Measurements from ENCODE around the gene PIK3AP1. TPM values are rescaled to one million over a fixed set of nuclear protein-coding genes. Genes with fewer than 3 reads are reported as not detected.

PIK3AP1 gene
- total RNA-seq, 1 donor from 2014 or later = not detected

DNA sequence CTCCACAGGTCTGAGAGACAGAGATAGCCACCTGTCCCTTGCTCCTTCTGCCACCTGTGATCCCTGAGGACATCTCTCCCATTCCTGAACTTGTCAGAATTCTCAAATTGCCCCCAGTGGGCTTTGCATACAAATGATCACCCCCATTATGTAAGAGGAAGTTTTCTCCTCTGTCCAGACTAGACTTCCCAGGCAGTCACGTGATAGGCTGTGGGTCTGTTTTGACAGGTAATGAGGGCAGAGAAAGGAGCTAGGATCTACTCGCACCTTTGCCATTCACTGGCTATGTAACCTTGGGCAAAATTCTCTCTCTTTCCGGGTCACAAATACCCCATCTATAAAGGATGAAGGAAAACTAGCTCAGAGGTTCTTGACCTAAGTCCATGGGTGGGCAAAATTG lies 112.1 kb downstream of the PIK3AP1 start:
- DNase-seq = no peak

DNA sequence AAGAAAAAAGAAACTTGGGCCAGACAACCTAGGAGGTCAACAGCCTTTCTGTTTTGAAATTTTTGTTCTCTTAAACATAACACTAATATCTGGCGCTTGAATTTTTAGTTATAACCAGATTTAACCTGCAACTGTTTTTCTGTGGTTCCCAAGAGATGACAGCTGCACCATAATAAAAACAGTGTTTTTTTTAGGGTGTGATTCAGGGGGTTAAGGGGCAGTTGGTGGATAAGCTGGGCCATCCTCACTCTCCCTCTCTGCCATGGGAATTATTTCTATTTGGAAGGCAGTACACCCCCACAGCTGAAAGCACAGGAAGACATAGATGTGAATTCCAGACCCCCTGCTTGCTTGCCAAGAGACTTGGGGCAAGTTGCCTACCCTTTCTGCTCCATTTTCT lies 113.4 kb downstream of the PIK3AP1 start:
- DNase-seq = no peak

DNA sequence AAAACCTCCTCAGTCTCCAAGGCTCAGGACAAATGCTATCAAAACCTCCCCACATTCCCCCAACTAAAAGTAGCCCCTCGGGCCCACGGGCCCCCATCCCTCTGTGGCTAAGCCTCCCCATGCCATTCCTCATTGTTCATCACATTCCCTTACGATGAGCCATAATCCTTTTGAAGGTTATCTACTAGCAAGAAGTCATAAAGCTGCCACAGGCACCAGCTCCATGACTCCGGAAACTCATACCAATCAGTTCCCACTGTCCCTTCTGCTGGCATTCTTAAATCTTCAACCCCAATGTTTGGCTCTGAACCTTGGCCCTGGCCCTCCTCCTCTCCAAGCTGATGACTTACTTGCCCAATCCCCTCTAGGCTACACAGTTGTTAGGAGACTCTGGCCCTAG lies 114.1 kb downstream of the PIK3AP1 start:
- no peak for DNase-seq

DNA sequence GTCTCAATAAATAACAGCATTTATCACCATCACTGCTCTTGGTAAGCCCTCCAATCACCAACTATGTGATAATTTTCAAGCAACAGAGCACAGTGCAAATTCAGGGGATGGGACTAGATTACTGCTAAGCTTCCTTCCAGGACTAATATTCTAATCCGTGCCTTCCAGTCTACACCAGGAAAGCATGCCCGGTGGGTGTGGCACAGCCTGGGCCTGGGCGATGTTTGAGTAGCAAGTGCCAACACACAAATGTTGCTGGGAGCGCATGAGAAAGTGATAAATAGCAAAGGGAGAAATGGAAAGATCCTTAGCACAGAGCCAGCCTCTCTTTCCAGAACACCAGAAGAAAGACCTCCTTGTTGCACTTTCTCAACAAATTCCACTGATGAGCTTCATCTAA lies 120.0 kb downstream of the PIK3AP1 start:
- DNase-seq = no peak

DNA sequence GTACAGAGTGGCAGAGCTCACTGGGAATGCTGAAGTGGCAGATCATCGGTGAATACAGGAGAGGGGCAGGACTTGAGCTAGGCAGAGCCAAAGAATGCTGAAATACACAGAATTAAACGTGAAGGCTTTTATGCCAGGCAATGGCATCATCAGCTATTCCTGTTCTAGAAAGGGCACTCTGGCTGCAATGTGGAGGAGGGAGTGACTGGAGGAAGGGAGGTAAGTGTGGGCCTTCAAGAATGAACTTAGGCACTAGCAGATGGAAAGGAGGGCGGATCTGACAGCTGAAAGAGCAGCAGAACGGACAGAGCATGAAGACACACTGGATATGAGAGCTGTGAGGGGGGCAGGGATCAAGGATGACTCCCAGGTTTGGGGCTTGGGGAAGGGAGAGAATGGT lies 121.5 kb downstream of the PIK3AP1 start:
- no peak for DNase-seq

DNA sequence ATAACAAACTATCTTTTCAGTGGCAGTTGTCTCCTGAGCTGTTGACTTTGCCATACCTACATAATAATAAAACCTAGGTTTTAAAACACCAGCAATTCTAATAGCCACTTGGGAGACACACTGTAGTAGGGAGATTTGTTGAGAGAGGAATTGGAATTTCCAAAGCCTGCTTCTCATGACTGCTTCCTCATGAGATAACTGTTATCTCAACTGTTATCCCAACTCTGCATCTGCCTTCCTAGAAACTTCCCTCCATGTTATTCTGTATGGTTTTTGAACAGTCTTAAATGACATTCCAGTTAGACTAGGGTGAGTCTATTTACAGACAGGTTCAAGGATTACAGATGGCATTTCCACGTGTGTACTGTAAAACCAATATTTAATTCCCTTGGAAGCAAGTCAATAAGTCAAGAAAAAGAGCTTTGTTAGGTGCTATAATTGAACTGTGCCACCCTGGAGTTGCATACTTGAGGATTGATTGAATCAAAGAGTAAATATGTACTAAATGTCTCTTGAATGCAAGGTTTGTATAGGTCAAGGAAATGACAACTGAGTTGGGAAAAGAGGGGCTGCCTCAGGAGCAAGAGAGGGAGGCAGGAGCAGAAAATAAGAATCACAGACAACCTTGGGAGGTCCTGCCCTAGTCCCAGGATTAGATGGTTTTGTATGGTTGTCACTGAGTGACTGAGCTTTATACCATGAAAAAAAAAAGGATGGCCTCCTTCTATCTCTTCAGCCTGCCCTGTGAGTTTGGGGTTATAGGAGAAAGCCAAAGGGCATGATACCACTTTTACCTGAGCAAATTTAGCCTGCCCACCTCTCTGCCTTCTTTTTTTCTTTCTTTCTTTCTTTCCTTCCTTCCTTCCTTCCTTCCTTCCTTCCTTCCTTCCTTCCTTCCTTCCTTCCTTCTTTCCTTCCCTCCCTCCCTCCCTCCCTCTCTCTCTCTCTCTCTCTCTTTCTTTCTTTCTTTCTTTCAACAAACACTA lies 123.6 kb downstream of the PIK3AP1 start:
- no peak for DNase-seq

DNA sequence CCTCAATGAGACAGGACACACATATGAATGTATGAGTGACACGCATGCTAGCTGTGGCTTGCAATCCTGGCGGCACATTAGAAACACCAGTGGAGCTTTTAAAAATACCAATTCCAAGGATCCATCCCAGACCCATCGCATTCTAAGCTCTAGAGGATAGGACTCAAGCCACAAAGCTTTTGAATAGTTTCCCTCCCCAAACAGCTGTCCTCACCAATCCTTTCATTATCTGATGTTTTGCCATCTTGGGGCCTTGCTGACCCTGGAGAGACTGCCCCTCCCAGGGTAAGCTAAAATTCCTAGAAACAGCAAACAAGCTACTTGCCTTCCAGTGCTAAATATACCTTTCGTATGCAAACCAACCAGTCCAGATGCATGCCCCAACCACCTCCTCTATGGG lies 124.6 kb downstream of the PIK3AP1 start:
- no peak for DNase-seq

DNA sequence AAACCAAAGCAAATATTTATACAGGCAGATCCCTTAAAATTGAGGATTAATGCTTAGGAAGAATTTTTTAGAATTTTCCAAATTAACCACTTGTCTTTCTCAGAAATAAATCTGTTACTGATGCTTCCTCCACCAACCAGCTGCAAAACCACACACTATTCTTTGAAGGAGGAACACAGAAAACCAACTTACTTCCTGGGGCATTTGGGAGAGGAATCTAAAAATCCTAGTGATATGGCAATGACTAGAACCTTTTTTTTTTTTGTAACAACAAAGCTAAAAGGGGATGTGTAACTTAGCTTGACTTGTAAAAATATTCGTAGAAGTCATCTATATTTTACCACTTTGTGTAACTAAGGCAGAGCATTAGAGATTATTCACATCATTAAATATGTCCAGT lies 128.4 kb downstream of the PIK3AP1 start:
- DNase-seq = no peak

DNA sequence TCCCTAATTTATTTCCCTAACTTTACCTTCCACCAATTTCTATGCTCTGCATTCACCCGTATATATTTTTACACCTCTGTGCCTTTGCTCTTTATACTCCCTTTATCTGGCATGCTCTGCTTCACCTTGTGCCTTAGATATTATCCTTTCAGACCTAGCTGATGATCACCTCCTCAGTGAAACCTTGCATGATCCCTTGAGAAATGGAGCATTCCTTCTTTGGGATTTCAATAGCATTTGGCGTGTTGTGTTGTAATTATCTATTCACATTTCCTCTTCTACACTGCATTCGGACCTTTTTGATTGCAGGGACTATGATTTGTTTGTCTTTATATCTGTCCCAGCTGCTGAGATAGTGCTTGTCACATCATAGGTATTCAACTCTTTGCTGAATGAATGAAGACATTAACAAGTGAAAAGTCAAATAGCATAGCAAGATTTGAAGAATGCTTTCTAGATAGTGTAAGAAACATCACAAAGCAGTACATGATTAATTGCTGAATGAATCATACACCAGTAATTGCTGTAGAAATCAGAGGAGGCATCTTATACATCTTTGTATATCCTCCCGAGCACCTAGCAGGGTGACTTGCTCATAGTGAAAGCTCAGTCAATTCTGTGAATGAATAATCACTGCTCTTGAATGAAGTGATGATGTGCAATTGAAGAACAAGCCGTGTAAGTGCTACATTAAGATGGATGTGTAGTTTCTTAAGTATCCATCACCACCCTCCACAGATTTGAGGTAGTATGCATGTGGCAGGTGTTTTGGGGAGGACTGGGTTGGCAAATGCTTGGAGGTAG lies 131.5 kb downstream of the PIK3AP1 start:
- DNase-seq = no peak

DNA sequence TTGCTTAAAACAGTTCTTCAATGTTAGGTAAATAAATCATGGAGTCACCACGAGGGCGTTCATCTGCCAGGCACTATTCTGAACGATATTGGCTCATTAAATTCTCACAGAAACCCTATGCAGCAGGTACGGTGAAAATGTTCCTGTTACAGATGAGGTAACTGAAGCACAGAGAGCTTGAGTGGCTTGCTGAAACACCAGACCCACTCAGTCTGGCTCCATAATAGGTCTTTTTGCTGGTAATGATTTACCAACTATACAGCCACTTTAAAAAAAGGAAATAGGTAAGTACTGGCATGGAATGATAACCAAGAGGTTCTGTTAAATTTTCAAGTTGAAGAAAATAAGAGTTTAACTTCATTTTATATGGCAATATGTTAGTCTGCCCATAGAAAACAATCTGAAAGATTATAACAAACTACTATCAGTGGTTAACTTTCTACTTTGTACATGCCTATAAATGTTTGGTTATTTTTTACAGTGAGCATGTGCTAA lies 132.2 kb downstream of the PIK3AP1 start:
- DNase-seq = no peak

DNA sequence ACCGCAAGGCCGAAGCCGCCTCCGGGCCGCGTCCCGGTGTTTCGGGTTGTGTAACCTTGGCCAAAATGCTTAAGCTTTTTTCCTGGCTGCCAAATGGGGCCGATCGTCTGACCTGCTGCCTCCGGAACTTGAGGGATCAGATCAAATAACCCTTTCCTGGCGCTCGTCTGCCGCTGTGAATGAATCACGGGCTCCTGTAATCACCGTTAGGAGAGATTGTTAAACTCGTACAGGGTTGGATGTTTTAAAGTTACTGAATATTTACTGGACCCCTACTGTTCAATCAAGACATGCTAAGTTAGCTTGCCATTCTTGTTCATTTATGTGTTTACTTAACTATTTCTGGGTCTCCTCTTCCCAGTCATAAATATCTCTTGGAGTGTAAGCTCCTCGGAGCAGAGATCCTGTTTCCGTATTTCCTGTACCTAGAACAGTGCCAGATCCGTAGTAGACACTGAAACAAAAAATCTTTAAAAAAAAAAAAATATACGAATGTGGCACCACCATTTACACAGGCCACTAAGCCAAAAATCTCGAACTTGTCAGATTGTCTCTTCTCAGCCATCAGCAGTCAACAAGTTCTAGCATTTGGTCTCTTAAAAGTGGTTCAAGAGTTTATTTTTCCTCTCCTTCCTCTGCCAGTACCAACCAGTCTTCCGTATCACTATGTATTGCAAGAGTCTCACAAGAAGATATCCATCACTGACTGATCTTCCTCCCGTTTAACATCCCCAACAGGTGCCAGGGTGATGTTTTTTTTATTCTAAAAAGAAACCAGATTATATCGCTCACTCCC lies 132.9 kb downstream of the PIK3AP1 start:
- DNase-seq = peak; percentile 83

DNA sequence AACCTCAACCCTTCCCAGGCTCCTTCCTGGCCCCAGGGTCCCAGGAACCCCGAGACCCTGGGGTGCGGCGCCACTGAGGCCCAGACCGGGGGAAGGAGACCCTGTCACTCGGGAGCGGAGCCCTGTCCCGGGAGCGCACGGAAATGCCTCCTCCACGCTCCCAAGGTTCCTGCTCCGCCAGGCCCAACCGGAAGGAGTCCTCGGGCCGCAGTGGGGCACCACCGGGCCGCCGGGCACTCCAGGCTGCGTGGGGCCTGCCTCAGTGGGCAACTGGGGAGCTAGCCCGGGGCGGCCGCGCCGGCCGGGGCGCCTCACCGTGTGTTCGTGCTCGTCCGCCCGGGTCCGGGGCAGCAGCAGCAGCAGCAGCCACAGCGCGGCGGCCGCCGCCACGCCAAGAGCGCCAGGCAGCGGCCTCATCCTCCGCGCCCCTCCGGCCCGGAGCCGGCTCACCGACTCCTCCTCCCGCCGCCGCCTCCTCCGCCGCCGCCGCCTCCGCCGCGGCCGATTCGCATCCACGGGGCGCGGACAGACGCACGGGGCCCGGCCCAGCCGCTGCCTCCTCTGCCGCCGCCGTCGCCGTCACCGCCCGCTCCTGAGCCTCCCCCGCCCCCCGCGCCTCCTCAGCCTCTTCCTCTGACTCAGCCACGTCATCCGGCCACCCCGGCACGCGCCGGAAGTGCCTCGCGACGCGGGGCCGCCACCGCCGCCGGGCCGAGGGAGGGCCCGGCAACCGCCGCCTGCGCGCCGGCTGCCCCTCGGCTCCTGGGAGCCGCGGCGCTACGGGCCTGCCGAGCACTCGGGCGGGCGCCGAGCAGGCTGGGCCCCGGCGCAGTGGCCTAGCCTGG lies 133.7 kb downstream of the PIK3AP1 start, which contains the start of gene TM9SF3:
TSS of gene TM9SF3 (minus strand) at position 594 of the 845 bp plus-strand sequence. CDS start at position 417, 177 bp downstream.
- peak; percentile 92 for DNase-seq

DNA sequence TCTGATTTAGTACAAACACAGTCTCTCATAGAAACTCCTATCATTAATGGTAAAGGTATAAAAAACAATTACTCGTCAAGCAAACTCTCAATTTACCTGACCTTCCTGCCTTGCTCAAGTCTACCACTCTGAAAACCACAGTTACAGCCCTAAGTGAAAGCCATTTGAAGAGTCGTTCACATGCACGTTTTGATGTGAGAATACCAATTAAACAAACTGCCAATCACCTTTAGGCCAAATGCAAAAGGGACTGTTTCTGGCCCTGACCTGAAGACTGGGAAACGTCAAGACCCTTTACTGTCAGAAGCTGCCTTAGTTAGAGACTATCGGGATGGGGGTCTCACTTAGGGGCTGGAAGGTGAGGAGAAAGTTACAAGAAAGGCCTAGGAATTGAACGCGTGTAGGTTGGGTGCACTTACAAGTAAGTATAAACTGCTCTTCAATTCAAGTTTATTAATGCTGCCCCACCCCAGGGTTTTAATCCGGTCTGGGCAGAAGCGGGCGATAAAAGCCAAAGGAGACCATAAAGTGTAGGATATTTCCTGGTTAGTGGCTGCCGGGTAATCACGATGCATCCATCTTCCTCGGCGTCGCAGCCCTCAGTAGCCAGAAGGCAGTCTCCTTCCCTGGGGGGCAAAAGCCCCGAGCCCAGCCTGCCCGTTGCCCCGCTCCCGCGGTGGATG lies 134.4 kb downstream of the PIK3AP1 start:
- peak; percentile 23 for DNase-seq

DNA sequence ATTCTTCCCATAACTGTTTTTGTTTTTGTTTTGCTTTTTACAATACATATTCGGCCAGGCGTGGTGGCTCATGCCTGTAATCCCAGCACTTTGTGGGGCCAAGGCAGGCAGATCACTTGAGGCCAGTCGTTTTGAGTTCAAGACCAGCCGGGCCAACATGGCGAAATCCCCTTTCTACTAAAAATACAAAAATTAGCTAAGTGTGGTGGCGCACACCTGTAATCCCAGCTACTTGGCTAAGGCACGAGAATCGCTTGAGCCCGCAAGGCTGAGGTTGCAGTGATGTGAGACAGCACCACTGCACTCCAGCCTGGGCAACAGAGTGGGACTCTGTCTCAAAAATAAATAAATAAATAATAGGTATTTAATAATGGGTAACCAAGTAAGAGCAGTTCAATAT lies 135.8 kb downstream of the PIK3AP1 start:
- no peak for DNase-seq

DNA sequence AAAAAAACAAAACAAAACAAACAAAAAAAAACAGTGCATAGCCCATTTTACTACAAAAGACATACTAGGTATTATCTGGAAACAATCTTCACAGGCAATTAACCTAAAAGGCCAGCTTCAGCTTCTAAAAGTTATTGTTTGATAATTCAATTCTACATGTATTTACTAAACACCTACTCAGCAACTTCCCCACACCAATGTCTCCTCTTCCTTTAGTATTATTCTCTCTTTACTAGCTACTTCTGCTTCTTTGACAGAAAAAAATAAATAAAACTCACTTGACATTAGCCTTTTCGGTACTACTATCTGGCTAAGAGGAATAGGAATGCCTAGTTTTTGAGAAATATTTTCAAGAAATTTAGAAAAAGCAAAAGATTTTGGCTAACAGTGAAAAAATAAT lies 136.3 kb downstream of the PIK3AP1 start:
- DNase-seq = no peak

DNA sequence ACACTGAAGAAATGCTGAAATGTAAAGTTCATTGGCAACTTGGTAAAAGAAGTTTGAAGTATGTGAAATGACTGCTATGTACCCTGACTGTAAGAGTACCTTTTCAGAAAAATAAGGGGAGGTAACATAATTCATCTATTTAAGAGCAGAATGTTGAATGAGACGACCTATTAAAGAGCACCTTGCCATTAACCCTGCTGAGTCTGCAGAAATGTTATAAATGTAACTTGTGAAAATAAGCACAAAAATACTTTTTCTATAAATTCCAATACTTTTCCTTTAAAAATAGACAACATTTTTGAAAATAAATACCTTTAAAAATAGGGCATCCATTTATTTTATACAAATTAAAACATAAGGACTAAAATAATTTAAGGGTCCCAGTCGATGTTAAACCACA lies 141.2 kb downstream of the PIK3AP1 start:
- no peak for DNase-seq

DNA sequence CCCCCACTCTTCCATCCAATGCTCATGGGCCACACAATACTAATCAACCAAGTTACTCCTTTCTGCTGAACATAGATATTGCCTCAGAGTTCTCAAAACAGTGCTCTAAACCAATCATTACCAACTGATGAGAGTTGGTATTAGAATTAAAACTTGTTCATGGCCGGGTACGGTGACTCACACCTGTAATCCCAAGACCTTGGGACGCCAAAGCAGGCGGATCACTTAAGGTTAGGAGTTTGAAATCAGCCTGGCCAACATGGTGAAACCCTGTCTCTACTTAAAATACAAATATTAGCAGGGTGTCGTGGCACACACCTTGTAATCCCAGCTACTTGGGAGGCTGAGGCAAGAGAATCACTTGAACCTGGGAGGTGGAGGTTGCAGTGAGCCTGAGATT lies 141.7 kb downstream of the PIK3AP1 start:
- no peak for DNase-seq

DNA sequence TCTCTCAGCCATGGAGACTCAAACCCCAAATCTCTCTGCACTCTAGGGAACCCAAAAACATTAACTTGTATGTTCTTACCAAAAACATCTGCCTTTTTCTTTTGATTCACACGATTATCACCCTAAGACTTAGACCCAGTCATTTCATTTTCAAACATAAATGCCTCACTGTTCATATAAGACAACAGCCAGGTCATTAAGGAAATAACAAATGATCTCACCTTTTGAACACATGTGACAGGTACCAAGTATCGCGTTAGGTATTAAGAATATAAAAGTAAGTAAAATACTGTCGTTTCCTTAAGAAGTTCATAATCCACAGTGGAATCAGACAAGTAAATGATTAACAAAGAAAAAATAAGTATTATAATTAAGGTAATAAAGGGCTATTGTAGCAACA lies 142.3 kb downstream of the PIK3AP1 start:
- no peak for DNase-seq

DNA sequence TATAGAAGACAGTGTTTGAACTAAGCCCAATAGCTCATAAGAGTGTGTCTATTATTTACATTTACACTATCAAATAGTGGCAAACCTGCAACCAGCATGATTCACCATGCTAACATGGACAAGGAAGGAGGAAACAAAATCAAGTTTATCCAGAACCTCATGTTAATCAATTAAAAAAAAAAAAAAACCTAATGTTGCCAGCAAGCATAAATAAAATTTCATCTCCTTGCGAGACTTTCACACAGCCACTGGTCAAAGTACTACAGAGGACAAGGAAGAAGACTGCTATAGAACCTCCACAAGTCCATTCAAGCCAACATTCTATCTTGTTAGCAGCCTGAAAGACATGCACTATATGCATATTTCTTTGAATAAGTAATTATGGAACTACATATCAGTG lies 143.2 kb downstream of the PIK3AP1 start:
- no peak for DNase-seq

DNA sequence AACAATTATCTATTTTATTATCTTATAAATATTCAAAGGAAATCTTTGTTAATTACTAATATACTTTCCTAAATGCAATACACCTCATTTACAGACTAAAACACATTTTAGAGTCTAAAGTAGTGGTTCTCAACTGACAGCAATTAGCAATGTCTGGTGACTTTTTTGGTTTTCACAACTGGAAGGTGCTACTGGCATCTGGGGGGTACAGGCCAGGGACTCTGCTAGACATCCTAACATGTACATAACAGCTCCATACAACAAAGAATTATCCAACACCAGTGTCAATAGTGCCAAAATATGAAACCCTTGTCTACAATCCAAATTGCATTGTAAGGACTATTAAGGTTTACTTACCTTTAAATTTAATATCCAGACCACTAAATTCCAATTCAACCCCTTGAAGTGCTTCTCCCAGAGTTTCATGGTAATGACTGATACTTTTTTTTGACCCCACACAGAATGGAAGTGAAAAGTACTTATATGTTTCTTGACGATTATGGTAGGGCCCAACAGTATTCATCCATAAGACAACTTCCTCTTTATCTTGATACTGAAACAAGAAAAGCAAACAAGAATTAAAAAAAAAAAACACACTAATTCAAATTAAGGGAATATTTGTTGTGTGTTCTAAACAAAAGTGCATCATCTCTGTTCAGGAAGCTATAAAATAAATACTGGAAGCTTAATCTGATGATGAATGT lies 143.9 kb downstream of the PIK3AP1 start:
- DNase-seq = no peak
